CMK (cell line): ENCODE results near the gene CSMD2.

ENCODE experiments used
- DNase-seq: peaks from one replicate; pipeline ENCODE4 v3.0.0-alpha.2; 2010; ENCODE audit warnings: low read depth

Gene CSMD2

GRCh38 chr1:33635336-33636012 lies 529.6 kb downstream of the CSMD2 start:
- no peak for DNase-seq

GRCh38 chr1:33634806-33635205 lies 530.2 kb downstream of the CSMD2 start:
- no peak for DNase-seq

- no peak for DNase-seq
Measured at GRCh38 chr1:33634143-33634542, 530.9 kb downstream of the CSMD2 start.

GRCh38 chr1:33633019-33633801 lies 531.8 kb downstream of the CSMD2 start:
- DNase-seq: peak; percentile 79

GRCh38 chr1:33630686-33631085 lies 534.3 kb downstream of the CSMD2 start:
- no peak for DNase-seq

- no peak for DNase-seq
Measured at GRCh38 chr1:33626801-33627200, 538.2 kb downstream of the CSMD2 start.

GRCh38 chr1:33624991-33625870 lies 539.8 kb downstream of the CSMD2 start:
- no peak for DNase-seq

GRCh38 chr1:33624261-33624990 lies 540.6 kb downstream of the CSMD2 start:
- DNase-seq: no peak

GRCh38 chr1:33623811-33624210 lies 541.2 kb downstream of the CSMD2 start:
- no peak for DNase-seq

- DNase-seq: no peak
Measured at GRCh38 chr1:33622757-33623156, 542.3 kb downstream of the CSMD2 start.

GRCh38 chr1:33618636-33619035 lies 546.4 kb downstream of the CSMD2 start:
- DNase-seq: no peak

- no peak for DNase-seq
Measured at GRCh38 chr1:33617451-33617850, 547.6 kb downstream of the CSMD2 start.

GRCh38 chr1:33616780-33617179 lies 548.2 kb downstream of the CSMD2 start:
- DNase-seq: no peak

- no peak for DNase-seq
Measured at GRCh38 chr1:33615546-33615945, 549.5 kb downstream of the CSMD2 start.

- DNase-seq: no peak
Measured at GRCh38 chr1:33610864-33611455, 554.1 kb downstream of the CSMD2 start.

GRCh38 chr1:33610391-33610790 lies 554.6 kb downstream of the CSMD2 start:
- no peak for DNase-seq

GRCh38 chr1:33609739-33610138 lies 555.3 kb downstream of the CSMD2 start:
- no peak for DNase-seq

- no peak for DNase-seq
Measured at GRCh38 chr1:33608825-33609400, 556.1 kb downstream of the CSMD2 start.

- DNase-seq: no peak
Measured at GRCh38 chr1:33607444-33608005, 557.5 kb downstream of the CSMD2 start.

GRCh38 chr1:33606272-33606671 lies 558.8 kb downstream of the CSMD2 start:
- no peak for DNase-seq

GRCh38 chr1:33602271-33602670 lies 562.8 kb downstream of the CSMD2 start:
- DNase-seq: no peak
